ENCODE measurements around the gene GRIFIN.

The GRIFIN gene

GRCh38 chr7:2466675-2467074 is 9.5 kb downstream of the GRIFIN start:
- ChIA-PET CTCF (interaction anchor here (3.5 to 8.0 kb wide), 2 partner anchors 9 to 14 kb away, joined by 31 to 106 read pairs; no protein-coding TSS in a partner anchor), POLR2A (no interaction called here)
- no peaks in the 10 kb centered on the region for H3K9me3 ChIP-seq (ENCODE audit: control insufficient read depth, insufficient read depth, low read depth, low read length)
- H3K27ac ChIP-seq (ENCODE audit: extremely low read depth, low read depth, low read length): no peak overlapping the region
- no peak for TF ChIP-seq ZNF580 (tag by site-specific recombination; IDR thresholded peaks at IDR 0.05)
- TF ChIP-seq ZNF335 (tag by site-specific recombination; conservative IDR thresholded peaks at IDR 0.05): no peak
- TF ChIP-seq ZNF157 (tag by site-specific recombination; IDR thresholded peaks at IDR 0.05): no peak
- TF ChIP-seq, protein P1, sequence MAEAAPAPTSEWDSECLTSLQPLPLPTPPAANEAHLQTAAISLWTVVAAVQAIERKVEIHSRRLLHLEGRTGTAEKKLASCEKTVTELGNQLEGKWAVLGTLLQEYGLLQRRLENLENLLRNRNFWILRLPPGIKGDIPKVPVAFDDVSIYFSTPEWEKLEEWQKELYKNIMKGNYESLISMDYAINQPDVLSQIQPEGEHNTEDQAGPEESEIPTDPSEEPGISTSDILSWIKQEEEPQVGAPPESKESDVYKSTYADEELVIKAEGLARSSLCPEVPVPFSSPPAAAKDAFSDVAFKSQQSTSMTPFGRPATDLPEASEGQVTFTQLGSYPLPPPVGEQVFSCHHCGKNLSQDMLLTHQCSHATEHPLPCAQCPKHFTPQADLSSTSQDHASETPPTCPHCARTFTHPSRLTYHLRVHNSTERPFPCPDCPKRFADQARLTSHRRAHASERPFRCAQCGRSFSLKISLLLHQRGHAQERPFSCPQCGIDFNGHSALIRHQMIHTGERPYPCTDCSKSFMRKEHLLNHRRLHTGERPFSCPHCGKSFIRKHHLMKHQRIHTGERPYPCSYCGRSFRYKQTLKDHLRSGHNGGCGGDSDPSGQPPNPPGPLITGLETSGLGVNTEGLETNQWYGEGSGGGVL (tag by site-specific recombination; IDR thresholded peaks at IDR 0.05): no peak
- TF ChIP-seq ZNF211 (tag by site-specific recombination; IDR thresholded peaks at IDR 0.05; ENCODE audit: low read depth): no peak
- no peak for TF ChIP-seq MYNN (tag by site-specific recombination; IDR thresholded peaks at IDR 0.05; ENCODE audit: borderline replicate concordance)
- no peak for TF ChIP-seq ZNF24 (tag by site-specific recombination; IDR thresholded peaks at IDR 0.05)
- no peaks in the 10 kb centered on the region for H3K4me1 ChIP-seq (ENCODE audit: control insufficient read depth, insufficient read depth, low read length)
- H3K36me3 ChIP-seq (ENCODE audit: control insufficient read depth in 2 of 2, insufficient read depth in 1 of 2, low read length in 2 of 2): no peaks in the 10 kb centered on the region
- no peak overlapping the region for H3K4me3 ChIP-seq (ENCODE audit: low read depth, low read length)

GRCh38 chr7:2465928-2466327 is 10.3 kb downstream of the GRIFIN start:
- Histone ChIP-seq H3K4me3 (ENCODE audit: low read depth, low read length) (no peak overlapping the region), H3K36me3 (ENCODE audit: control insufficient read depth in 2 of 2, insufficient read depth in 1 of 2, low read length in 2 of 2) (no peaks in the 10 kb centered on the region), H3K27ac (ENCODE audit: extremely low read depth, low read depth, low read length) (no peak overlapping the region), H3K9me3 (ENCODE audit: control insufficient read depth, insufficient read depth, low read depth, low read length) (no peaks in the 10 kb centered on the region), H3K4me1 (ENCODE audit: control insufficient read depth, insufficient read depth, low read length) (no peaks in the 10 kb centered on the region)
- POLR2A ChIA-PET: no interaction called here
- CTCF ChIA-PET: interaction anchor here (8.0 kb wide), 1 partner anchor 14 kb away, joined by 106 read pairs; no protein-coding TSS in a partner anchor
- no peak for TF ChIP-seq ZBTB20 (tag by site-specific recombination; IDR thresholded peaks at IDR 0.05)
- TF ChIP-seq, protein P1 (tag by site-specific recombination; IDR thresholded peaks at IDR 0.05): no peak
- TF ChIP-seq ZNF596 (tag by site-specific recombination; IDR thresholded peaks at IDR 0.05): no peak
- no peak for TF ChIP-seq ZNF394 (tag by site-specific recombination; IDR thresholded peaks at IDR 0.05; ENCODE audit: borderline replicate concordance)
- TF ChIP-seq ZNF311 (tag by site-specific recombination; IDR thresholded peaks at IDR 0.05; ENCODE audit: borderline replicate concordance): no peak
- TF ChIP-seq ZXDB (tag by site-specific recombination; IDR thresholded peaks at IDR 0.05): no peak
- TF ChIP-seq REPIN1 (tag by site-specific recombination; IDR thresholded peaks at IDR 0.05; ENCODE audit: low read depth): no peak
- no peak for TF ChIP-seq ZNF48 (tag by site-specific recombination; IDR thresholded peaks at IDR 0.05)
- TF ChIP-seq ZNF707 (tag by site-specific recombination; IDR thresholded peaks at IDR 0.05): no peak
- TF ChIP-seq HOXD13 (CRISPR knock-in tag; IDR thresholded peaks at IDR 0.05; ENCODE audit: borderline replicate concordance): no peak
- no peak for TF ChIP-seq ZNF626 (tag by site-specific recombination; IDR thresholded peaks at IDR 0.05)
- TF ChIP-seq, protein P2, sequence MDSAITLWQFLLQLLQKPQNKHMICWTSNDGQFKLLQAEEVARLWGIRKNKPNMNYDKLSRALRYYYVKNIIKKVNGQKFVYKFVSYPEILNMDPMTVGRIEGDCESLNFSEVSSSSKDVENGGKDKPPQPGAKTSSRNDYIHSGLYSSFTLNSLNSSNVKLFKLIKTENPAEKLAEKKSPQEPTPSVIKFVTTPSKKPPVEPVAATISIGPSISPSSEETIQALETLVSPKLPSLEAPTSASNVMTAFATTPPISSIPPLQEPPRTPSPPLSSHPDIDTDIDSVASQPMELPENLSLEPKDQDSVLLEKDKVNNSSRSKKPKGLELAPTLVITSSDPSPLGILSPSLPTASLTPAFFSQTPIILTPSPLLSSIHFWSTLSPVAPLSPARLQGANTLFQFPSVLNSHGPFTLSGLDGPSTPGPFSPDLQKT (IDR thresholded peaks at IDR 0.05; ENCODE audit: borderline replicate concordance, low read depth, low read length): no peak
- TF ChIP-seq, protein P3, sequence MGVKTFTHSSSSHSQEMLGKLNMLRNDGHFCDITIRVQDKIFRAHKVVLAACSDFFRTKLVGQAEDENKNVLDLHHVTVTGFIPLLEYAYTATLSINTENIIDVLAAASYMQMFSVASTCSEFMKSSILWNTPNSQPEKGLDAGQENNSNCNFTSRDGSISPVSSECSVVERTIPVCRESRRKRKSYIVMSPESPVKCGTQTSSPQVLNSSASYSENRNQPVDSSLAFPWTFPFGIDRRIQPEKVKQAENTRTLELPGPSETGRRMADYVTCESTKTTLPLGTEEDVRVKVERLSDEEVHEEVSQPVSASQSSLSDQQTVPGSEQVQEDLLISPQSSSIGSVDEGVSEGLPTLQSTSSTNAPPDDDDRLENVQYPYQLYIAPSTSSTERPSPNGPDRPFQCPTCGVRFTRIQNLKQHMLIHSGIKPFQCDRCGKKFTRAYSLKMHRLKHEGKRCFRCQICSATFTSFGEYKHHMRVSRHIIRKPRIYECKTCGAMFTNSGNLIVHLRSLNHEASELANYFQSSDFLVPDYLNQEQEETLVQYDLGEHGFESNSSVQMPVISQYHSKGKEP (tag by site-specific recombination; IDR thresholded peaks at IDR 0.05): no peak
- TF ChIP-seq WT1 (tag by site-specific recombination; IDR thresholded peaks at IDR 0.05): no peak
- TF ChIP-seq KLF10 (tag by site-specific recombination; IDR thresholded peaks at IDR 0.05): no peak
- TF ChIP-seq ZNF501 (tag by site-specific recombination; IDR thresholded peaks at IDR 0.05): no peak
- TF ChIP-seq, protein P4, sequence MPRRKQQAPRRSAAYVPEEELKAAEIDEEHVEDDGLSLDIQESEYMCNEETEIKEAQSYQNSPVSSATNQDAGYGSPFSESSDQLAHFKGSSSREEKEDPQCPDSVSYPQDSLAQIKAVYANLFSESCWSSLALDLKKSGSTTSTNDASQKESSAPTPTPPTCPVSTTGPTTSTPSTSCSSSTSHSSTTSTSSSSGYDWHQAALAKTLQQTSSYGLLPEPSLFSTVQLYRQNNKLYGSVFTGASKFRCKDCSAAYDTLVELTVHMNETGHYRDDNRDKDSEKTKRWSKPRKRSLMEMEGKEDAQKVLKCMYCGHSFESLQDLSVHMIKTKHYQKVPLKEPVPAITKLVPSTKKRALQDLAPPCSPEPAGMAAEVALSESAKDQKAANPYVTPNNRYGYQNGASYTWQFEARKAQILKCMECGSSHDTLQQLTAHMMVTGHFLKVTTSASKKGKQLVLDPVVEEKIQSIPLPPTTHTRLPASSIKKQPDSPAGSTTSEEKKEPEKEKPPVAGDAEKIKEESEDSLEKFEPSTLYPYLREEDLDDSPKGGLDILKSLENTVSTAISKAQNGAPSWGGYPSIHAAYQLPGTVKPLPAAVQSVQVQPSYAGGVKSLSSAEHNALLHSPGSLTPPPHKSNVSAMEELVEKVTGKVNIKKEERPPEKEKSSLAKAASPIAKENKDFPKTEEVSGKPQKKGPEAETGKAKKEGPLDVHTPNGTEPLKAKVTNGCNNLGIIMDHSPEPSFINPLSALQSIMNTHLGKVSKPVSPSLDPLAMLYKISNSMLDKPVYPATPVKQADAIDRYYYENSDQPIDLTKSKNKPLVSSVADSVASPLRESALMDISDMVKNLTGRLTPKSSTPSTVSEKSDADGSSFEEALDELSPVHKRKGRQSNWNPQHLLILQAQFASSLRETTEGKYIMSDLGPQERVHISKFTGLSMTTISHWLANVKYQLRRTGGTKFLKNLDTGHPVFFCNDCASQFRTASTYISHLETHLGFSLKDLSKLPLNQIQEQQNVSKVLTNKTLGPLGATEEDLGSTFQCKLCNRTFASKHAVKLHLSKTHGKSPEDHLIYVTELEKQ (tag by site-specific recombination; IDR thresholded peaks at IDR 0.05; ENCODE audit: borderline replicate concordance): no peak
- TF ChIP-seq ZBTB17 (tag by site-specific recombination; IDR thresholded peaks at IDR 0.05): no peak

Data from HEK293 (cell line).